ENCODE measurements around the gene CLCN1.

- TF ChIP-seq CTCF (IDR thresholded peaks at IDR 0.05 in 2 of 3, conservative IDR thresholded peaks at IDR 0.05 in 1 of 3; ENCODE audit: control insufficient read depth in 2 of 3, extremely low read depth in 1 of 3, insufficient read depth in 1 of 3, low read depth in 3 of 3, low read length in 3 of 3) (no peak), SREBF2 (IDR thresholded peaks at IDR 0.05; ENCODE audit: low read length) (no peak)
These were observed 27.7 kb downstream of the CLCN1 start for GRCh38 chr7:143343596-143343995.
